C4-2B (cell line): ENCODE measurements around the gene ECE1.

Experiments used
- ZFX ChIP-seq: fragments of 450-650 bp; IDR thresholded peaks from 2 replicates; pipeline ENCODE4 v1.6.1; 2017
- TF ChIP-seq, protein P1 (sequence below): fragments of 450-650 bp; conservative IDR thresholded peaks from 2 replicates; pipeline ENCODE4 v1.5.1; 2017; ENCODE audit warnings: mild to moderate bottlenecking

- TF ChIP-seq, protein P1, sequence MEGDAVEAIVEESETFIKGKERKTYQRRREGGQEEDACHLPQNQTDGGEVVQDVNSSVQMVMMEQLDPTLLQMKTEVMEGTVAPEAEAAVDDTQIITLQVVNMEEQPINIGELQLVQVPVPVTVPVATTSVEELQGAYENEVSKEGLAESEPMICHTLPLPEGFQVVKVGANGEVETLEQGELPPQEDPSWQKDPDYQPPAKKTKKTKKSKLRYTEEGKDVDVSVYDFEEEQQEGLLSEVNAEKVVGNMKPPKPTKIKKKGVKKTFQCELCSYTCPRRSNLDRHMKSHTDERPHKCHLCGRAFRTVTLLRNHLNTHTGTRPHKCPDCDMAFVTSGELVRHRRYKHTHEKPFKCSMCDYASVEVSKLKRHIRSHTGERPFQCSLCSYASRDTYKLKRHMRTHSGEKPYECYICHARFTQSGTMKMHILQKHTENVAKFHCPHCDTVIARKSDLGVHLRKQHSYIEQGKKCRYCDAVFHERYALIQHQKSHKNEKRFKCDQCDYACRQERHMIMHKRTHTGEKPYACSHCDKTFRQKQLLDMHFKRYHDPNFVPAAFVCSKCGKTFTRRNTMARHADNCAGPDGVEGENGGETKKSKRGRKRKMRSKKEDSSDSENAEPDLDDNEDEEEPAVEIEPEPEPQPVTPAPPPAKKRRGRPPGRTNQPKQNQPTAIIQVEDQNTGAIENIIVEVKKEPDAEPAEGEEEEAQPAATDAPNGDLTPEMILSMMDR, result no peak
- TF ChIP-seq ZFX, result no peak
Measured at GRCh38 chr1:21300774-21301173, 10.5 kb upstream of the ECE1 start.
